ENCODE results near the gene MED13L.

MED13L gene

DNA sequence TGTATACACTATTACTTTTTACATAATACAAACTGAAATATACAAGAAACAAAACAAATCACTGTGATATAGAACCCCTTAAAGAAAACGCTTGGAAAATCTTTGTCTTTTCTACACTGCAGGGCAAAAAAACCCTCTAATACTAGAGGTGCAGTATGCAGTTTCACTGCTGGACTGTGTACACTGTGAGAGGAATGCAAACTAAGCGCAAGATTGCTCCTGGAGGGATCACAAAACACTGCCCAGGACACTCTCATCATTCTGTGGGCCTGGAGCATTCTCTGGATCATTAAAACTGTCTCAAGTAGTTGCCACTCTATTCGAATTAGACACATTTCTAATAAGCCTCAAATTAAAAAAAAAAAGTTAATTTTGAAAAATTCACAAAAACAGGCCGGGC, 217.6 kb downstream of the MED13L start:
- no peaks in the 10 kb centered on the region for H3K9me3 ChIP-seq (ENCODE audit: control insufficient read depth in 1 of 2, low read length in 2 of 2)
- no peak overlapping the region for H3K27ac ChIP-seq (ENCODE audit: low read depth, low read length)
- H3K4me1 ChIP-seq (ENCODE audit: control insufficient read depth in 1 of 2, insufficient read depth in 2 of 2, low read length in 2 of 2): no peaks in the 10 kb centered on the region
- no peak overlapping the region for H3K4me3 ChIP-seq (ENCODE audit: low read depth in 1 of 2, low read length in 2 of 2)
- no peaks in the 10 kb centered on the region for H3K27me3 ChIP-seq (ENCODE audit: control insufficient read depth in 1 of 2, insufficient read depth in 2 of 2, low read length in 2 of 2)
- H3K9ac ChIP-seq (ENCODE audit: low read depth in 1 of 2, low read length in 2 of 2): no peak overlapping the region
- no peaks in the 10 kb centered on the region for H3K36me3 ChIP-seq (ENCODE audit: control insufficient read depth in 1 of 2, insufficient read depth in 2 of 2, low read length in 2 of 2)

DNA sequence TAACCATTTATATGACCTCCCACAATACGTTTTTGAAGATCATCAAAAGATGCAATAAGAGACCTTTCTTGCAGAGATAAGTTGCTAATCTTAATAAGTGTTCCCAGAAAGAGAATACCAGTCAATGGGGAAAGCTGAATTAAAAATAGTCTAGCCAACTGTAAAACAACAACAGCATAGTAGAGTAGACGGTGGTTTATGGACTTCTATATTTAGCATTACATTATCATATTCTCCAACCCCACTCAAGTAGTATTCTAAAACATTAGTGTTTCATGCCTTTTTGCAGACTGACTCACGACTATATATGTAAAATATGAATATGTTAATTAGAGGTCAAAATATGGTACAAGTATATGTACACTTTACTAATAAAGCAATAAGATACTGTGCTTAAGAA, 218.9 kb downstream of the MED13L start:
- Histone ChIP-seq H3K36me3 (ENCODE audit: control insufficient read depth in 1 of 2, insufficient read depth in 2 of 2, low read length in 2 of 2) (no peaks in the 10 kb centered on the region), H3K4me1 (ENCODE audit: control insufficient read depth in 1 of 2, insufficient read depth in 2 of 2, low read length in 2 of 2) (peaks cover 11 to 12% of the 10 kb centered on the region in 2 donors), H3K9ac (ENCODE audit: low read depth in 1 of 2, low read length in 2 of 2) (no peak overlapping the region), H3K4me3 (ENCODE audit: low read depth in 1 of 2, low read length in 2 of 2) (no peak overlapping the region), H3K9me3 (ENCODE audit: control insufficient read depth in 1 of 2, low read length in 2 of 2) (no peaks in the 10 kb centered on the region), H3K27ac (ENCODE audit: low read depth, low read length) (no peak overlapping the region), H3K27me3 (ENCODE audit: control insufficient read depth in 1 of 2, insufficient read depth in 2 of 2, low read length in 2 of 2) (no peaks in the 10 kb centered on the region)

DNA sequence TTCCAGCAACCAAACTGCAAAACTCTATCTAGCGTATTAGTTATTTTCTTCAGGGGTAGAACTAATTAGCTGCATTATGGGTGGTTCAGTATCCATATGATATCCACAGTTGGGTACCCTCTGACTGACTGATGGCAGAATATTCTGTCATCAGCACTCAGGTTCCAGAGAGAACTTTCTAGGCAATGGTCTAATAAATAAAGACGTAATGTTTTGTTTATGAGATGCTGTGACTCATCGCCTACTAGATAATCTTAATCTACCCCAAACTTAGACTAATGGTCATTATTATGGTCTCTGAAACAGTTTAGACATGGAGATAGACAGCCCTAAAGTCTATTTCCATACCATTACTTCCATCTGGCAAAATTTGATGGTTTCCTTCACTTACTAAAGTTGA, 220.1 kb downstream of the MED13L start:
- H3K9me3 ChIP-seq (ENCODE audit: control insufficient read depth in 1 of 2, low read length in 2 of 2): no peaks in the 10 kb centered on the region
- no peak overlapping the region for H3K27ac ChIP-seq (ENCODE audit: low read depth, low read length)
- no peak overlapping the region for H3K9ac ChIP-seq (ENCODE audit: low read depth in 1 of 2, low read length in 2 of 2)
- no peak overlapping the region for H3K4me3 ChIP-seq (ENCODE audit: low read depth in 1 of 2, low read length in 2 of 2)
- H3K4me1 ChIP-seq (ENCODE audit: control insufficient read depth in 1 of 2, insufficient read depth in 2 of 2, low read length in 2 of 2): peaks cover 17 to 20% of the 10 kb centered on the region in 2 donors
- H3K27me3 ChIP-seq (ENCODE audit: control insufficient read depth in 1 of 2, insufficient read depth in 2 of 2, low read length in 2 of 2): no peaks in the 10 kb centered on the region
- no peaks in the 10 kb centered on the region for H3K36me3 ChIP-seq (ENCODE audit: control insufficient read depth in 1 of 2, insufficient read depth in 2 of 2, low read length in 2 of 2)

DNA sequence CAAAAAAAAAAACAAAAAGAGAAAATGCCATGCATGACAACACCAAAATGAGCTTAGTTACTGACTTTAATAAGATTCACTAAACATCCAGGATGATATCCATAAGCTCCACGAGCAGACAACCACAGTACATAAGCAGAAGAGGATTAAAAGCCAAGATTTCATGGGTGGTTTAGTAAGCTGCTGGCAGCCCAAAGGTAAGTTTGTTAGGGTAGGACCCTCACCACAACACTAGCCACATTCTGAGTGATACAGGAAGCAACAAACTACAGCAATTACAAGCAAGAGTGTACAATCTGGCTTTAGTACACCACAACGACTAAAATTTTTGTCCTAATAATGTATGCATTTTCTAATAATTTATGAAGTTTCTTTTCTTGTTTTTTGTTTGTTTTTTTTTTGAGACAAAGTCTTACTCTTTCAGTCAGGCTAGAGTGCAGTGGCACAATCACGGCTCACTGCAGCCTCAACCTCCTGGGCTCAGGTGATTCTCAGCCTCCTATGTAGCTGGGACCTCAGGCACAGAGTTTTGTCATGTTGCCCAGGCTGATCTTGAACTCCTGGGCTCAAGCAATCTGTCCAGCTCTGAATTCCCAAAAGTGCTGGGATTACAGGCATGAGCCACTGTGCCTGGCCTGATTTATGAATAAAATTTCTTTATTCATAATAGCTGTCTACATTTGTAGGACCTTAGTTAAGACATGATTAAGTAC, 221.4 kb downstream of the MED13L start:
- no peak overlapping the region for H3K9ac ChIP-seq (ENCODE audit: low read depth in 1 of 2, low read length in 2 of 2)
- H3K9me3 ChIP-seq (ENCODE audit: control insufficient read depth in 1 of 2, low read length in 2 of 2): no peaks in the 10 kb centered on the region
- no peaks in the 10 kb centered on the region for H3K27me3 ChIP-seq (ENCODE audit: control insufficient read depth in 1 of 2, insufficient read depth in 2 of 2, low read length in 2 of 2)
- H3K4me3 ChIP-seq (ENCODE audit: low read depth in 1 of 2, low read length in 2 of 2): no peak overlapping the region
- H3K36me3 ChIP-seq (ENCODE audit: control insufficient read depth in 1 of 2, insufficient read depth in 2 of 2, low read length in 2 of 2): no peaks in the 10 kb centered on the region
- no peak overlapping the region for H3K27ac ChIP-seq (ENCODE audit: low read depth, low read length)
- H3K4me1 ChIP-seq (ENCODE audit: control insufficient read depth in 1 of 2, insufficient read depth in 2 of 2, low read length in 2 of 2): peaks cover 20 to 26% of the 10 kb centered on the region in 2 donors

DNA sequence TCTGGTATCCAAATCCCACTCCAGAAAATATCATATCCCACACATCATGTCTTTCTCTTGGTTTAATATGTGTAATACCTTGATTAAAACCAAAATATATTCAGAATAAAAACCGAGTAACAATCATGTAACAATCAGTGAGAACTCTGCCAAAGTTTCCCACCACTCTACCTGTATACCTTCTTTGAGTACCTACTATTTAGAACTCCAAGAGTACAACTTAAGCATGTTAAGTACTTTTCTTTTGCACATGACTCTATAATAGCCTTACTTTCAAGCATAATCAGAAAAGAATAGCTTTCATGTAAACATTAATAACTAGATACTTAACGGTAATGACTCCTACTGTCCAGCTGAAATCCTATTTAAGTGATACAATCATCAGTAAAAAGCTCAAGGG, 223.2 kb downstream of the MED13L start:
- H3K9me3 ChIP-seq (ENCODE audit: control insufficient read depth in 1 of 2, low read length in 2 of 2): no peaks in the 10 kb centered on the region
- no peak overlapping the region for H3K27ac ChIP-seq (ENCODE audit: low read depth, low read length)
- H3K9ac ChIP-seq (ENCODE audit: low read depth in 1 of 2, low read length in 2 of 2): no peak overlapping the region
- peak overlapping the region in 1 of 2 donors; percentile 27 for H3K4me3 ChIP-seq (ENCODE audit: low read depth in 1 of 2, low read length in 2 of 2)
- H3K4me1 ChIP-seq (ENCODE audit: control insufficient read depth in 1 of 2, insufficient read depth in 2 of 2, low read length in 2 of 2): peaks cover 30 to 36% of the 10 kb centered on the region in 2 donors
- H3K36me3 ChIP-seq (ENCODE audit: control insufficient read depth in 1 of 2, insufficient read depth in 2 of 2, low read length in 2 of 2): no peaks in the 10 kb centered on the region
- no peaks in the 10 kb centered on the region for H3K27me3 ChIP-seq (ENCODE audit: control insufficient read depth in 1 of 2, insufficient read depth in 2 of 2, low read length in 2 of 2)

GRCh38 chr12:116053479-116054200, 223.9 kb downstream of the MED13L start:
- Histone ChIP-seq H3K36me3 (ENCODE audit: control insufficient read depth in 1 of 2, insufficient read depth in 2 of 2, low read length in 2 of 2) (no peaks in the 10 kb centered on the region), H3K27me3 (ENCODE audit: control insufficient read depth in 1 of 2, insufficient read depth in 2 of 2, low read length in 2 of 2) (no peaks in the 10 kb centered on the region), H3K4me3 (ENCODE audit: low read depth in 1 of 2, low read length in 2 of 2) (peak overlapping the region; percentile 11 to 27), H3K4me1 (ENCODE audit: control insufficient read depth in 1 of 2, insufficient read depth in 2 of 2, low read length in 2 of 2) (peaks cover 30 to 42% of the 10 kb centered on the region in 2 donors), H3K9ac (ENCODE audit: low read depth in 1 of 2, low read length in 2 of 2) (no peak overlapping the region), H3K27ac (ENCODE audit: low read depth, low read length) (no peak overlapping the region), H3K9me3 (ENCODE audit: control insufficient read depth in 1 of 2, low read length in 2 of 2) (no peaks in the 10 kb centered on the region)

GRCh38 chr12:116050275-116050674, 227.2 kb downstream of the MED13L start:
- Histone ChIP-seq H3K27ac (ENCODE audit: low read depth, low read length) (no peak overlapping the region), H3K27me3 (ENCODE audit: control insufficient read depth in 1 of 2, insufficient read depth in 2 of 2, low read length in 2 of 2) (no peaks in the 10 kb centered on the region), H3K36me3 (ENCODE audit: control insufficient read depth in 1 of 2, insufficient read depth in 2 of 2, low read length in 2 of 2) (no peaks in the 10 kb centered on the region), H3K4me1 (ENCODE audit: control insufficient read depth in 1 of 2, insufficient read depth in 2 of 2, low read length in 2 of 2) (peaks cover 30 to 42% of the 10 kb centered on the region in 2 donors), H3K9ac (ENCODE audit: low read depth in 1 of 2, low read length in 2 of 2) (no peak overlapping the region), H3K9me3 (ENCODE audit: control insufficient read depth in 1 of 2, low read length in 2 of 2) (no peaks in the 10 kb centered on the region), H3K4me3 (ENCODE audit: low read depth in 1 of 2, low read length in 2 of 2) (no peak overlapping the region)

GRCh38 chr12:116048879-116049278, 228.6 kb downstream of the MED13L start:
- H3K9me3 ChIP-seq (ENCODE audit: control insufficient read depth in 1 of 2, low read length in 2 of 2): no peaks in the 10 kb centered on the region
- no peak overlapping the region for H3K27ac ChIP-seq (ENCODE audit: low read depth, low read length)
- no peaks in the 10 kb centered on the region for H3K36me3 ChIP-seq (ENCODE audit: control insufficient read depth in 1 of 2, insufficient read depth in 2 of 2, low read length in 2 of 2)
- no peak overlapping the region for H3K4me3 ChIP-seq (ENCODE audit: low read depth in 1 of 2, low read length in 2 of 2)
- peaks cover 21 to 46% of the 10 kb centered on the region in 2 donors for H3K4me1 ChIP-seq (ENCODE audit: control insufficient read depth in 1 of 2, insufficient read depth in 2 of 2, low read length in 2 of 2)
- H3K27me3 ChIP-seq (ENCODE audit: control insufficient read depth in 1 of 2, insufficient read depth in 2 of 2, low read length in 2 of 2): no peaks in the 10 kb centered on the region
- no peak overlapping the region for H3K9ac ChIP-seq (ENCODE audit: low read depth in 1 of 2, low read length in 2 of 2)

GRCh38 chr12:116046039-116046438, 231.5 kb downstream of the MED13L start:
- H3K27ac ChIP-seq (ENCODE audit: low read depth, low read length): no peak overlapping the region
- H3K36me3 ChIP-seq (ENCODE audit: control insufficient read depth in 1 of 2, insufficient read depth in 2 of 2, low read length in 2 of 2): no peaks in the 10 kb centered on the region
- no peaks in the 10 kb centered on the region for H3K9me3 ChIP-seq (ENCODE audit: control insufficient read depth in 1 of 2, low read length in 2 of 2)
- peaks cover 10 to 31% of the 10 kb centered on the region in 2 donors for H3K4me1 ChIP-seq (ENCODE audit: control insufficient read depth in 1 of 2, insufficient read depth in 2 of 2, low read length in 2 of 2)
- no peaks in the 10 kb centered on the region for H3K27me3 ChIP-seq (ENCODE audit: control insufficient read depth in 1 of 2, insufficient read depth in 2 of 2, low read length in 2 of 2)
- no peak overlapping the region for H3K4me3 ChIP-seq (ENCODE audit: low read depth in 1 of 2, low read length in 2 of 2)
- no peak overlapping the region for H3K9ac ChIP-seq (ENCODE audit: low read depth in 1 of 2, low read length in 2 of 2)

- Histone ChIP-seq H3K27ac (ENCODE audit: low read depth, low read length) (no peak overlapping the region), H3K4me3 (ENCODE audit: low read depth in 1 of 2, low read length in 2 of 2) (no peak overlapping the region), H3K9me3 (ENCODE audit: control insufficient read depth in 1 of 2, low read length in 2 of 2) (no peaks in the 10 kb centered on the region), H3K9ac (ENCODE audit: low read depth in 1 of 2, low read length in 2 of 2) (no peak overlapping the region), H3K27me3 (ENCODE audit: control insufficient read depth in 1 of 2, insufficient read depth in 2 of 2, low read length in 2 of 2) (no peaks in the 10 kb centered on the region), H3K36me3 (ENCODE audit: control insufficient read depth in 1 of 2, insufficient read depth in 2 of 2, low read length in 2 of 2) (no peaks in the 10 kb centered on the region), H3K4me1 (ENCODE audit: control insufficient read depth in 1 of 2, insufficient read depth in 2 of 2, low read length in 2 of 2) (peaks cover 3 to 29% of the 10 kb centered on the region in 2 donors)
Measured at GRCh38 chr12:116045150-116045549, 232.3 kb downstream of the MED13L start.
